Mesodermal cell (in vitro differentiated cells): ENCODE measurements around the gene ACER2. TPM values are rescaled to one million over a fixed set of nuclear protein-coding genes. Genes with fewer than 3 reads are reported as not detected.

Source experiments
- H3K27ac ChIP-seq: 2 replicates; pipeline ENCODE4 v1.7.0; 2013; ENCODE audit warnings: mild to moderate bottlenecking, low read depth, low read length, moderate library complexity; ENCODE audit not compliant: severe bottlenecking
- H3K36me3 ChIP-seq: 2 replicates; pipeline ENCODE4 v1.7.1; 2013; ENCODE audit warnings: mild to moderate bottlenecking, low read length, moderate library complexity; ENCODE audit not compliant: control insufficient read depth, insufficient read depth
- H3K4me1 ChIP-seq: one replicate; pipeline ENCODE4 v1.7.1; 2013; ENCODE audit warnings: mild to moderate bottlenecking, low read length; ENCODE audit not compliant: insufficient read depth, control insufficient read depth, poor library complexity, severe bottlenecking
- H3K4me3 ChIP-seq: 2 replicates; pipeline ENCODE4 v1.7.0; 2013; ENCODE audit warnings: low read length, control low read depth, mild to moderate bottlenecking; ENCODE audit not compliant: insufficient read depth, poor library complexity, severe bottlenecking; ENCODE audit errors: extremely low read depth
- H3K9me3 ChIP-seq: 2 replicates; pipeline ENCODE4 v1.7.1; 2013; ENCODE audit warnings: mild to moderate bottlenecking, low read length, moderate library complexity; ENCODE audit not compliant: control insufficient read depth
- whole genome bisulfite sequencing, 2 experiments: methylation state at CpG; one replicate each; pipeline ENCODE4 v1.1.5; 2013; ENCODE audit warnings: missing lambda C conversion rate in 2 of 2; ENCODE audit not compliant: insufficient coverage in 2 of 2; 5-methylcytosine and 5-hydroxymethylcytosine counted together
- polyA plus RNA-seq, 2 experiments: library from polyadenylated mRNA; stranded (reverse); fragments of 50-300 nt; gene quantifications; one replicate each; pipeline ENCODE4 v1.2.3, GENCODE V29; 2013

Gene ACER2
- 6.6 TPM for polyA plus RNA-seq (2013, experiment 1 of 2)
- polyA plus RNA-seq (2013, experiment 2 of 2), result 6.0 TPM

DNA sequence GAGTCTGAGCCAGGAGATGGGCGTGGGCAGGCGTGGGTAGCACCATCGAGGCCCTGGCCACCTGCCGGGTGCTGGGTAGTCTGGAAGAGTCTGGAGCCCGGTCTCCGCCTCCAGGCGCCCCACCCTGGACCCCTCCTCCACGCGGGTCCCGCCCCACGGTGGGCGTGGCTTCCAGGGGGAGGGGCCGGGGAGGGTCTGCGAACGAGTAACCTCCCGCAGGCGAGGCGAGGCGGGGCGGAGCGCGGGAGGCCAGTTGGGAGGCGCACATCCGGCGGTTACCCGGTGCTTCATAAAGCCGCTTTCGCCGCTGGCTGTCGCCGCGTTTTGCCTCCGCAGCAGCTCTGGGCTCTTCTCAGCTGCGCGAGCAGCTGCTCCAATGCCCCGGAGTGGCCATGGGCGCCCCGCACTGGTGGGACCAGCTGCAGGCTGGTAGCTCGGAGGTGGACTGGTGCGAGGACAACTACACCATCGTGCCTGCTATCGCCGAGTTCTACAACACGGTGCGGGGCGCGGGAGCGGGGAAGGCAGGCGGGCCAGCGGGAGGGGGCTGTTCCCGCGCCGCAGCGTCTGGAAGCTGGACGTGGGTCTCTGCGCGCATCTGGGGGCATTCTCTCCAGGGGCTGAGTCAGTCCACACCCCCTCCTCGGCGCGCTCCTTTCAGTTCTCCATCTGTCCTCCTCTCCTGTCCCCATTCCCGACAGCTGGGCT, at the start of gene ACER2:
TSS of gene ACER2 (plus strand) at position 317 of the 708 bp plus-strand sequence. CDS start at position 393, 76 bp downstream.
- no peaks in the 10 kb centered on the region for H3K9me3 ChIP-seq
- H3K36me3 ChIP-seq, result no peaks in the 10 kb centered on the region
- peaks cover 11% of the 10 kb centered on the region for H3K4me1 ChIP-seq
- WGBS, 2 experiments, result 0 to 1% methylated on average over 49 to 52 of the region's 61 CpGs
- peak within 1 kb of the TSS; percentile 85 for H3K4me3 ChIP-seq
- H3K27ac ChIP-seq, result peak within 1 kb of the TSS; percentile 77

DNA sequence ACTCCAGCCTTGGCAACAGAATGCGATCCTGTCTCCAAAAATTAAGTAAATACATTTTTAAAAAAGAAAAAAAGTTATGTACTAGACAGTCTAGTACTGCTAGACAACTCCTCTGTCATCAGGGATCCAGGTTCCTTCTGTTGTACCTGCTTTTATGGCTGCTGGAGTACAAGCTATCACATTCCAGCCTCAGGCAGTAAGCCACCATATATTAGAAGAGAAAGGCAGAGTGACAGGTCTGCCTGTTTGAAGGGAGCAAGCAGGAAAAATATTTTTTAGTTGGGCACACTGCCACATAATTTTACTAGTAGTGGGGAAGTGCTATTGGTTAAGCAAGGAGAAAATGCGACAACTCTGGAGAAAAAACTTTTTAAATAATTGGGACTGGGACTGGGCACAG, 39.7 kb upstream of the ACER2 start:
- H3K4me1 ChIP-seq, result no peaks in the 10 kb centered on the region
- H3K27ac ChIP-seq, result no peak overlapping the region
- H3K36me3 ChIP-seq, result peaks cover 53% of the 10 kb centered on the region
- 86 to 100% methylated on average over 1 of the region's 2 CpGs for WGBS, 2 experiments
- no peak overlapping the region for H3K4me3 ChIP-seq
- H3K9me3 ChIP-seq, result no peaks in the 10 kb centered on the region

DNA sequence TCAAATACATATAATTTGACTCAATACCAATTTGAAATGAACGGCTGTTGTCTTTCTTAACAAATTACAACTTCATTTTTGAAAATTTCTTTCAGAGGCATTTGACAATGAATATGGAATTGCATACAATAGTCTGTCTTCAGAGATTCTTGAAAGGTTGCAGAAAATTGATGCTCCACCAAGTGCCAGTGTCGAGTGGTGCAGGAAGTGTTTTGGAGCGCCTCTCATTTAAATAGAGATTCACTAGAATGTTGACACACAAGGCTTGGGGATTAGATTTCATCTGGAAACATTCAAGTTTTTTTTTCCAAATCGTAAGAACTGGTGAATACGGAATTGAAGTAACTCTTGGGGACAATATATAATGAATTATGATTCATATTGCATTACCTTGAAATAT, 36.9 kb upstream of the ACER2 start:
- no peak overlapping the region for H3K4me3 ChIP-seq
- no peak overlapping the region for H3K27ac ChIP-seq
- H3K4me1 ChIP-seq, result peaks cover 7% of the 10 kb centered on the region
- WGBS, 2 experiments, result 80 to 88% methylated on average over 1 to 2 of the region's 5 CpGs
- peaks cover 61% of the 10 kb centered on the region for H3K36me3 ChIP-seq
- no peaks in the 10 kb centered on the region for H3K9me3 ChIP-seq

DNA sequence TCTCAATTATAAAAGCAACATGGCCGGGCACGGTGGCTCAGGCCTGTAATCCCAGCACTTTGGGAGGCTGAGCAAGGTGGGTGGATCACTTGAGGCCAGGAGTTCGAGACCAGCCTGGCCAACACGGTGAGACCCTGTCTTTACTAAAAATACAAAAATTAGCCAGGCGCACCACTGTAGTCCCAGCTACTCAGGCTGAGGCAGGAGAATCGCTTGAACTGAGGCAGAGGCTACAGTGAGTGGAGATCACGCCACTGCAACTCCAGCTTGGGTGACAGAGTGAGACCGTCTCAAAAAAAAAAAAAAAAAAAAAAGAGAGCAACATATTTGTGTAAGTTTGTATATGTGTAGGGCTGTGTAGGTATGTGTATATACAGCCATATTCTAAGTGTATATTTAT, 36.2 kb upstream of the ACER2 start:
- no peak overlapping the region for H3K4me3 ChIP-seq
- H3K36me3 ChIP-seq, result peaks cover 66% of the 10 kb centered on the region
- 100% methylated on average over 1 to 3 of the region's 8 CpGs for WGBS, 2 experiments
- H3K9me3 ChIP-seq, result no peaks in the 10 kb centered on the region
- H3K4me1 ChIP-seq, result peaks cover 7% of the 10 kb centered on the region
- no peak overlapping the region for H3K27ac ChIP-seq

DNA sequence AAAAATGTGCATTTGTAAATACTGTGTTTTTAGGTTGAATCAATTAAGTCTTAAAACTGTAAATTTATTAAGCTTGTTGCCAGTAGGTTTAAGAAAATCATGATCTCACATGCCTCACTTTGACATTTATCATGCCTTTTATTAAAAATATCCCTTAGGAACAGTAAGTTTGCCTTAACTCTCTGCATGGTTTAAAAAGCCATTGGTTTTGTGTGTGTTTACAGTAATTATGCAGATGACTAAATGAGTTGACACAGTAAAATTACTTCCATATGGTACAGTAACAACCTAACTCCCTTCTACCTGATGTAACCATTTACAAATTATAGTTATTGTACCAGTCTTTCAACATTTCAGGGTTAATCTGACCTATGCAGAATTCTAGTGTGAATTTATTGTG, 35.3 kb upstream of the ACER2 start:
- no peaks in the 10 kb centered on the region for H3K9me3 ChIP-seq
- H3K4me3 ChIP-seq, result no peak overlapping the region
- peak overlapping the region; percentile 18 for H3K27ac ChIP-seq
- H3K4me1 ChIP-seq, result peaks cover 7% of the 10 kb centered on the region
- H3K36me3 ChIP-seq, result peaks cover 67% of the 10 kb centered on the region

DNA sequence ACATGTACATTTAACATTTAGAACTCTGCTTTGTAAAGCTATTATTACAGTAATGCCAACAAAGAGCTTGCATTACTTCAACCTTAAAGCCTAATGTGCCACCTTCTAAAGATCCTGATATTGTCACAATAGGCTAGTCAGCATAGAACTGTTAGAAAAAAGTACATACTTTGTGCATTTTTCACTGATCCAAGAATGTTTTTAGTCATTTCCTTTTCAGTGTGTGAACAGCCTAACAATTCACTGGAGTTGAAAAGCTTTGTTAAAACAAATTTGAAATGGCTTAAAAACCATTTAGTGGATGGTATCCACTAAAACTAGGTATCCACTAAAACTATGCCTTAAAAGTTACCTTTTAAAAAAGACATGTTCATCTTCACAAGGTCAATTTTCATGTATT, 33.3 kb upstream of the ACER2 start:
- Histone ChIP-seq H3K36me3 (peaks cover 62% of the 10 kb centered on the region), H3K9me3 (no peaks in the 10 kb centered on the region), H3K4me1 (peaks cover 7% of the 10 kb centered on the region), H3K27ac (peak overlapping the region; percentile 44), H3K4me3 (no peak overlapping the region)

DNA sequence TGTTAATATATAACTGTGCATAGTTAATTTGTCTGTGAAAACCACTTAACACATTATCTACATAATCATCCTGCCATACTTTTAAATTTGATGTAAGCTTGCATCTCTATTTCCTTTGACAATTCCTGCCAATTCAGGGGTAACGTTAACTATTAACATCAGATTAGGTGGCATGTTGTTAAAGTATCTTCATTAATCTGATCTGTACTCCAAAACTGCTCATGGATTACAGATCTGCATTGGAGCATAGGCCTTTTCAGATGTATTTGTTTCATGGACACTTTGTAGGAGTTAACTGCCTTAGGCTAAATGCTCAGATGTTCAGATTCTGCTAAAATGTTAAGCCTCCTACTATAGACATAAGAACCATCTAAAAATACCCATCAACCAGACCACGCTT, 31.9 kb upstream of the ACER2 start:
- Histone ChIP-seq H3K36me3 (peaks cover 56% of the 10 kb centered on the region), H3K27ac (no peak overlapping the region)
- WGBS, 2 experiments, result 100% methylated on average over 2 of the region's 2 CpGs; no CpG with 5 or more reads in 1 of the 2 experiments

DNA sequence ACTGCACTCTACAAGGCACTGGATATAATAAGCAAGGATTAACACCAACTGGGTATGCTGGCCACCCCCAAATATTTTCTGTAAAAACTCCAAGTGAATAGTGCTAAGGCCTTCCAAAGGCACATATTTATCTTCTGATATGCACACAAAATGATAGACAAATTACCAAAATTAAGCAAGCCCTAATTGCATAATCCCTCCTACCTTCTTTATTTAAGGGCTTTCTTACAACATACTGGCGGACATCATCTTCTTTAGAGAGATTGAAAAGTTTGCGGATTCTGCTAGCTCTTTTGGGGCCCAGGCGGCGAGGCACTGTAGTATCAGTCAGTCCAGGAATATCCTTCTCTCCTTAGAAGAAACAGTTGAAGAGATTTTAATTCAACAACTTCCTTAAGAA, 30.6 kb upstream of the ACER2 start:
- Histone ChIP-seq H3K27ac (peak overlapping the region; percentile 43), H3K4me1 (peaks cover 10% of the 10 kb centered on the region), H3K4me3 (peak overlapping the region; percentile 82), H3K9me3 (no peaks in the 10 kb centered on the region), H3K36me3 (peaks cover 56% of the 10 kb centered on the region)
- 100% methylated on average over 1 of the region's 4 CpGs; no CpG with 5 or more reads in 1 of the 2 experiments for WGBS, 2 experiments

More for the DNA sequence above, 31.9 kb upstream of the ACER2 start:
- Histone ChIP-seq H3K4me3 (peak overlapping the region; percentile 82), H3K9me3 (no peaks in the 10 kb centered on the region), H3K4me1 (peaks cover 10% of the 10 kb centered on the region)

DNA sequence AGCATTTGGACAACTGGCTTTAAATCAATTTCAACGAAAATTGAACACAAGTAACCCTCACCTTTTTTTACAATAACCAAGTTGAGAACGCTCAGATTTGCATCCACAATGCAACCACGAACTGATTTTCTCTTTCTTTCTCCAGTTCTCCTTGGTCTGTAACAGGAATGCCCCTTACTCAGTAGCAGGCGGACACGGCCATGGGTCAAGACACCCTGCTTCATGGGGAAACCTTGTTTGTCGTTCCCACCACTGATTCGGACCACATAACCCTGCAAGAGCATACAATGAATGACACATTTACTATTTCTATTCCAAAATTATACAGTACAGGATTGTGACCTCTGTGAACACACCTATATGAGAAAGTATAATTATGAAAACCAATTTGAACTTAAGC, 30.2 kb upstream of the ACER2 start:
- Histone ChIP-seq H3K9me3 (no peaks in the 10 kb centered on the region), H3K4me3 (peak overlapping the region; percentile 82), H3K36me3 (peaks cover 56% of the 10 kb centered on the region), H3K4me1 (peaks cover 10% of the 10 kb centered on the region), H3K27ac (peak overlapping the region; percentile 43)
- WGBS, 2 experiments, result 25 to 36% methylated on average over 5 to 7 of the region's 7 CpGs

DNA sequence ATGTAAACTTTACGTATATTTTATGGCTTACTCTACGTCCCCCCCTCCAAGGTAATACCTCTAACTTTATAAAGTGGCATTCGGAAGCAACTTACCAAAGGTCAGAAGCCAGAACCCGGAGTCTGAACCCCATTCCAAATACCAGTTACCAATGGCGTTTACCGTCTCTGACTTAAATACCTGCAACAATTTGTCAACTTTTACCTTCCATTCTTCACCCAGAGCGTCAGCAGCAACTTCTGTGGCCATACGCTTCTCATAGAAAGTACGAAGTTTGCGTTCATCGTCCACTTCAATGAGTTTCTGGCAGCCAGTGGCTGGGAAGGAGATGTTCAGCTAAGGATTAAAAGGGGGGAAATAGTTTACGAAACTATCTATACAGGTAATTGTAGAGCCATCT, 29.5 kb upstream of the ACER2 start:
- no peaks in the 10 kb centered on the region for H3K9me3 ChIP-seq
- 0 to 4% methylated on average over 3 to 5 of the region's 12 CpGs for WGBS, 2 experiments
- peaks cover 10% of the 10 kb centered on the region for H3K4me1 ChIP-seq
- peaks cover 51% of the 10 kb centered on the region for H3K36me3 ChIP-seq
- peak overlapping the region; percentile 82 for H3K4me3 ChIP-seq
- peak overlapping the region; percentile 91 for H3K27ac ChIP-seq

DNA sequence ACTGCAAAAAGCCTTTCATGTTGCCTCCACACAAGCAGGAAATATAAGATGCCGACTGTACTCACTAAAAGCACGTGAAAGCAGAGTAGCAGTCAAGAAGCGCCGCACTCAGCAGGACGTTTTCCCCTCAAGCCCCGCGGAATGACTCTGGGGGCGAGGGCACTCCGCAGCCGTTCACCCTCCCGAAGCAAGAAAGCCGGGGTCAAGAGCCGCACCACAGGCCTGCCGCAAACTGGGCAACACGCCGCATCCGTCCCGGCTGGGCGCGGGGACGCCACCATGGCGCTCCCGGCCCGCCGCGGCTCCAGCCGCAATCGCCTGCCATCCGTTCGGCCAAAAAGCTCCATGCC, 29.1 kb upstream of the ACER2 start:
- H3K27ac ChIP-seq, result peak overlapping the region; percentile 91
- 0% methylated on average over 15 to 27 of the region's 30 CpGs for whole genome bisulfite sequencing, 2 experiments
- peak overlapping the region; percentile 82 for H3K4me3 ChIP-seq
- peaks cover 47% of the 10 kb centered on the region for H3K36me3 ChIP-seq
- peaks cover 10% of the 10 kb centered on the region for H3K4me1 ChIP-seq
- no peaks in the 10 kb centered on the region for H3K9me3 ChIP-seq
